GM12878 (cell line): ENCODE measurements around the gene NUDT3. TPM values are rescaled to one million over a fixed set of nuclear protein-coding genes. Genes with fewer than 3 reads are reported as not detected.

Experiments
- BHLHE40 ChIP-seq, 2 experiments: fragments of 450-650 bp in 1 of 2; IDR thresholded peaks; 2 replicates each; pipeline ENCODE4 v1.6.1; 2011 to 2017; ENCODE audit warnings: low read depth in 2 of 2, borderline replicate concordance in 1 of 2, improper control_type of control experiment in 1 of 2, low read length in 1 of 2, mild to moderate bottlenecking in 1 of 2
- CBFB ChIP-seq: IDR thresholded peaks from 2 replicates; pipeline ENCODE4 v1.6.1; 2016; ENCODE audit warnings: antibody characterized with exemption, low read depth
- IKZF2 ChIP-seq, 2 experiments: fragments of 450-650 bp; IDR thresholded peaks; 2 replicates each; pipeline ENCODE4 v1.6.1; 2017; ENCODE audit warnings: mild to moderate bottlenecking in 2 of 2, moderate library complexity in 2 of 2
- MTA3 ChIP-seq: IDR thresholded peaks from 2 replicates; pipeline ENCODE4 v1.6.1; 2012; ENCODE audit warnings: low read length, inconsistent platforms, borderline replicate concordance
- NFXL1 ChIP-seq: fragments of 450-650 bp; IDR thresholded peaks from 2 replicates; pipeline ENCODE4 v1.6.1; 2017; ENCODE audit warnings: antibody characterized with exemption, mild to moderate bottlenecking, borderline replicate concordance
- NFYA ChIP-seq: IDR thresholded peaks from 2 replicates; pipeline ENCODE4 v1.6.1; 2011; ENCODE audit warnings: low read depth, mild to moderate bottlenecking, low read length, improper control_type of control experiment, borderline replicate concordance
- NR2F1 ChIP-seq: fragments of 450-650 bp; conservative IDR thresholded peaks from 2 replicates; pipeline ENCODE4 v1.6.1; 2017; ENCODE audit warnings: mild to moderate bottlenecking
- PBX3 ChIP-seq: IDR thresholded peaks from 2 replicates; pipeline ENCODE4 v1.6.1; 2011; ENCODE audit warnings: mild to moderate bottlenecking, low read depth, low read length, moderate library complexity; ENCODE audit not compliant: insufficient replicate concordance
- POLR2A ChIP-seq: IDR thresholded peaks from 2 replicates; pipeline ENCODE4 v1.6.1; 2011; ENCODE audit warnings: low read depth, mild to moderate bottlenecking, low read length
- POU2F2 ChIP-seq: IDR thresholded peaks from 3 replicates; pipeline ENCODE4 v1.6.1; 2011; ENCODE audit warnings: low read depth, mild to moderate bottlenecking, low read length, borderline replicate concordance
- PRDM15 ChIP-seq: fragments of 450-650 bp; formaldehyde crosslinking; IDR thresholded peaks from 2 replicates; pipeline ENCODE4 v1.4.0; 2020; ENCODE audit warnings: mild to moderate bottlenecking, moderate library complexity
- SP1 ChIP-seq: IDR thresholded peaks from one replicate; pipeline ENCODE4 v1.6.1; 2011; ENCODE audit warnings: low read depth, low read length
- TARDBP ChIP-seq: IDR thresholded peaks from 2 replicates; pipeline ENCODE4 v1.6.1; 2016; ENCODE audit warnings: borderline replicate concordance
- USF2 ChIP-seq: IDR thresholded peaks from 2 replicates; pipeline ENCODE4 v1.6.1; 2011; ENCODE audit warnings: low read depth, low read length, improper control_type of control experiment, borderline replicate concordance
- YBX1 ChIP-seq: fragments of 450-650 bp; IDR thresholded peaks from 2 replicates; pipeline ENCODE4 v1.6.1; 2016; ENCODE audit warnings: antibody characterized with exemption
- YY1 ChIP-seq: IDR thresholded peaks from 2 replicates; pipeline ENCODE4 v1.6.1; 2011; ENCODE audit warnings: low read depth, mild to moderate bottlenecking, low read length
- ZNF592 ChIP-seq: fragments of 450-650 bp; IDR thresholded peaks from 2 replicates; pipeline ENCODE4 v1.6.1; 2017; ENCODE audit warnings: mild to moderate bottlenecking, moderate library complexity
- polyA plus RNA-seq, 11 experiments: library from polyadenylated mRNA; depleted of rRNA in 4 of 11; unstranded in 6 of 11; stranded (reverse) in 5 of 11; fragments of >200 nt; fragmentation: Nextera tagmentation in 4 of 11; fragmentation: Illumina TruSeq in 1 of 11; extraction: Ambion mirVana in 4 of 11; extraction: Trizol in 1 of 11; gene quantifications; 1 replicate in 1 of 11; 2 replicates in 10 of 11; pipeline versions ENCODE4 v1.2.1 to v1.2.3, GENCODE V29; 2011 to 2016; ENCODE audit warnings: inconsistent platforms in 2 of 11, missing spikeins in 2 of 11, low read depth in 1 of 11
- total RNA-seq, 4 experiments: library from RNA; depleted of rRNA in 3 of 4; stranded (reverse); fragments of >200 nt in 3 of 4; fragmentation: Illumina TruSeq in 1 of 4; extraction: Trizol in 1 of 4; gene quantifications; 2 replicates each; pipeline versions ENCODE4 v1.2.1 to v1.2.3, GENCODE V29; 2013 to 2021

The NUDT3 gene
- total and polyA plus RNA-seq, 10 of the 15 experiments (the other 5 are each of a cell fraction or from before 2014, with no cell fraction given): 2.4 to 32.3 (median 25.5) TPM

- 0 out of 2 replicates have a peak, but pooled peaks have one; percentile 50 for TF ChIP-seq ZNF592
- TF ChIP-seq NR2F1: peak; percentile 75
- TF ChIP-seq CBFB: no peak
- TF ChIP-seq POLR2A: peak; percentile 95
- no peak; the same call in 1 of the 2 replicates for TF ChIP-seq NFXL1
- peak; percentile 98 for TF ChIP-seq YY1
- peak; percentile 36 to 61; a peak in 2 of 4 replicates for TF ChIP-seq IKZF2 (IDR thresholded peaks at IDR 0.05)
- no peak for TF ChIP-seq USF2
- no peak for TF ChIP-seq PRDM15 (CRISPR knock-in tag)
- peak; percentile 9; the same call in 1 of the 3 replicates for TF ChIP-seq POU2F2
- no peak for TF ChIP-seq TARDBP
- no peak for TF ChIP-seq PBX3
- TF ChIP-seq YBX1: no peak
- no peak for TF ChIP-seq NFYA
- no peak for TF ChIP-seq SP1
- peak; percentile 61 to 71 for TF ChIP-seq BHLHE40 (IDR thresholded peaks at IDR 0.05; ENCODE audit: borderline replicate concordance in 1 of 2, low read depth in 2 of 2, low read length in 1 of 2)
- no peak for TF ChIP-seq MTA3
Observed at GRCh38 chr6:34392497-34393190, at the start of gene NUDT3 (continued).
